ENCODE measurements around the gene EXTL1. TPM values are rescaled to one million over a fixed set of nuclear protein-coding genes. Genes with fewer than 3 reads are reported as not detected.

EXTL1 gene
- total RNA-seq, 1 experiment from 2014 or later, result 1.0 TPM

GRCh38 chr1:26009796-26010447 is 11.7 kb upstream of the EXTL1 start:
- no peak overlapping the region for H2BK15ac ChIP-seq (ENCODE audit: low read depth, low read length)
- no peak overlapping the region for H3K9ac ChIP-seq (ENCODE audit: extremely low read depth, insufficient read length, low read length)
- H2AK5ac ChIP-seq (ENCODE audit: insufficient read length, low read length), result no peak overlapping the region
- no peak overlapping the region for H2BK5ac ChIP-seq (ENCODE audit: insufficient read length, low read length)
- no peak overlapping the region for H3K56ac ChIP-seq (ENCODE audit: insufficient read length, low read depth, low read length)
- H3K27ac ChIP-seq (ENCODE audit: insufficient read length, low read depth, low read length), result no peak overlapping the region
- H3K79me1 ChIP-seq (ENCODE audit: insufficient read depth, low read depth, low read length, poor library complexity, severe bottlenecking), result no peaks in the 10 kb centered on the region
- H3K9me3 ChIP-seq (ENCODE audit: control insufficient read depth, low read depth, low read length), result no peaks in the 10 kb centered on the region
- H4K91ac ChIP-seq (ENCODE audit: insufficient read length, low read depth, low read length), result no peak overlapping the region
- no peak overlapping the region for H2BK20ac ChIP-seq (ENCODE audit: low read depth, low read length, poor library complexity, severe bottlenecking)
- Mint-ChIP-seq H3K9me3 (no peaks in the 10 kb centered on the region), H3K4me1 (peaks cover 15 to 20% of the 10 kb centered on the region in 2 experiments), H3K27me3 (ENCODE audit: low read depth) (peaks cover 2% of the 10 kb centered on the region), H3K27ac (peak overlapping the region in 1 of 3 experiments; percentile 71; a peak in 4 of 7 replicates), H3K36me3 (ENCODE audit: insufficient read depth in 1 of 3, low read depth in 3 of 3) (no peaks in the 10 kb centered on the region), H3K4me3 (peak overlapping the region in 1 of 2 experiments; percentile 37; a peak in 1 of 5 replicates)
- no peaks in the 10 kb centered on the region for H3K27me3 ChIP-seq (ENCODE audit: insufficient read depth, low read length)
- H3K4me1 ChIP-seq (ENCODE audit: insufficient read depth, low read length), result no peaks in the 10 kb centered on the region; the same call in 1 of the 2 replicates
- H3K79me2 ChIP-seq (ENCODE audit: insufficient read depth, low read length), result no peaks in the 10 kb centered on the region
- no peak overlapping the region for H3K18ac ChIP-seq (ENCODE audit: insufficient read length, low read depth, low read length)
- no CpG with 5 or more reads among the region's 6 CpGs for WGBS (ENCODE audit: extremely low coverage, insufficient read length, low lambda C conversion rate)
- H3K4me2 ChIP-seq (ENCODE audit: insufficient read depth, insufficient read length, low read length), result no peak overlapping the region
- no peak overlapping the region for H3K14ac ChIP-seq (ENCODE audit: insufficient read depth, low read length)
- H4K5ac ChIP-seq (ENCODE audit: insufficient read length, low read depth, low read length), result no peak overlapping the region
- H4K8ac ChIP-seq (replicated peaks; ENCODE audit: insufficient read length, low read depth, low read length), result no peak overlapping the region
- no peak overlapping the region for H3K23ac ChIP-seq (ENCODE audit: insufficient read length, low read depth, low read length)
- TF ChIP-seq CTCF (conservative IDR thresholded peaks at IDR 0.05), result peak; percentile 73
- peak; percentile 78 for DNase-seq
- H3T11ph ChIP-seq (ENCODE audit: low read length), result no peak overlapping the region
- no peaks in the 10 kb centered on the region for H3K23me2 ChIP-seq (ENCODE audit: insufficient read length, low read depth, low read length, poor library complexity, severe bottlenecking)
- peak overlapping the region; percentile 85 for H2AFZ ChIP-seq (ENCODE audit: low read length)
- no peak overlapping the region for H2BK120ac ChIP-seq (ENCODE audit: low read depth, low read length, poor library complexity, severe bottlenecking)
- H2BK12ac ChIP-seq (ENCODE audit: insufficient read length, low read depth, low read length), result no peak overlapping the region
- H3K4ac ChIP-seq (ENCODE audit: low read depth, low read length), result no peak overlapping the region
- no peaks in the 10 kb centered on the region for H4K20me1 ChIP-seq (ENCODE audit: control insufficient read depth, insufficient read depth, insufficient read length)

Measured in H9 (cell line).